CD4-positive, alpha-beta T cell treated with Interleukin-10 for 1 hour (primary cell): ENCODE data around the gene GEMIN7.
"Not testable (repeated sequence)": the region's sequence is repeated elsewhere in the genome, so short reads cannot be mapped to it uniquely, and the experiment has no call there.

Source experiments
- DNase-seq: peaks from one replicate; pipeline ENCODE4 v3.0.0-alpha.2; 2020

GEMIN7 gene

GRCh38 chr19:45107621-45108150, 28.6 kb downstream of the GEMIN7 start:
- DNase-seq: no peak

- DNase-seq: no peak
These were observed 31.8 kb downstream of the GEMIN7 start for GRCh38 chr19:45110851-45111266.

GRCh38 chr19:45112111-45112827, 33.2 kb downstream of the GEMIN7 start:
- DNase-seq: no peak

- no peak for DNase-seq
These were observed 34.6 kb downstream of the GEMIN7 start for GRCh38 chr19:45113628-45114027.

- no peak for DNase-seq
These were observed 35.1 kb downstream of the GEMIN7 start for GRCh38 chr19:45114116-45114515.

GRCh38 chr19:45115809-45116615, 37.0 kb downstream of the GEMIN7 start:
- no peak for DNase-seq

GRCh38 chr19:45117167-45117594, 38.1 kb downstream of the GEMIN7 start:
- peak; percentile 35 for DNase-seq

GRCh38 chr19:45117671-45118070, 38.6 kb downstream of the GEMIN7 start:
- DNase-seq: no peak

GRCh38 chr19:45118106-45118505, 39.0 kb downstream of the GEMIN7 start:
- no peak for DNase-seq

- not testable (repeated sequence) for DNase-seq
These were observed 39.7 kb downstream of the GEMIN7 start for GRCh38 chr19:45118591-45119355.

- no peak for DNase-seq
These were observed 40.5 kb downstream of the GEMIN7 start for GRCh38 chr19:45119582-45119981.

- DNase-seq: no peak
These were observed 42.8 kb downstream of the GEMIN7 start for GRCh38 chr19:45121827-45122345.

GRCh38 chr19:45122832-45123231, 43.8 kb downstream of the GEMIN7 start:
- no peak for DNase-seq

GRCh38 chr19:45123440-45123850, 44.4 kb downstream of the GEMIN7 start:
- DNase-seq: no peak

GRCh38 chr19:45124021-45124420, 45.0 kb downstream of the GEMIN7 start:
- DNase-seq: no peak

GRCh38 chr19:45125360-45125759, 46.3 kb downstream of the GEMIN7 start:
- no peak for DNase-seq

- DNase-seq: peak; percentile 72
These were observed 47.0 kb downstream of the GEMIN7 start for GRCh38 chr19:45125975-45126493.

- DNase-seq: no peak
These were observed 47.6 kb downstream of the GEMIN7 start for GRCh38 chr19:45126654-45127053.

GRCh38 chr19:45128146-45128545, 49.1 kb downstream of the GEMIN7 start:
- no peak for DNase-seq

GRCh38 chr19:45128806-45129205, 49.7 kb downstream of the GEMIN7 start:
- DNase-seq: no peak

GRCh38 chr19:45130236-45130635, 51.2 kb downstream of the GEMIN7 start:
- no peak for DNase-seq

- no peak for DNase-seq
These were observed 52.0 kb downstream of the GEMIN7 start for GRCh38 chr19:45130888-45131615.
